Measurements from ENCODE around the gene BICDL2.

GRCh38 chr16:2999929-3000328 is 36.8 kb downstream of the BICDL2 start:
- TF ChIP-seq CHD2 (IDR thresholded peaks at IDR 0.05; ENCODE audit: low read length, partially characterized antibody) (no peak), CTCF (IDR thresholded peaks at IDR 0.05) (no peak)

All from SK-N-SH (cell line).